ENCODE data around the gene S100A6.
"Not testable (repeated sequence)": the region's sequence is repeated elsewhere in the genome, so short reads cannot be mapped to it uniquely, and the experiment has no call there.

DNA sequence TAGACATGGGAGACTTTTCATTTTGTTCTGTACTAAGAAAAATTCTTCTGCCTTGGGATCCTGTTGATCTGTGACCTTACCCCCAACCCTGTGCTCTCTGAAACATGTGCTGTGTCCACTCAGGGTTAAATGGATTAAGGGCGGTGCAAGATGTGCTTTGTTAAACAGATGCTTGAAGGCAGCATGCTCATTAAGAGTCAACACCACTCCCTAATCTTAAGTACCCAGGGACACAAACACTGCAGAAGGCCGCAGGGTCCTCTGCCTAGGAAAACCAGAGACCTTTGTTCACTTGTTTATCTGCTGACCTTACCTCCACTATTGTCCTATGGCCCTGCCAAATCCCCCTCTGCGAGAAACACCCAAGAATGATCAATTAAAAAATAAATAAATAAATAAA lies 47.7 kb upstream of the S100A6 start:
- not testable (repeated sequence) for TF ChIP-seq POLR2AphosphoS5 (IDR thresholded peaks at IDR 0.05); POLR2A (IDR thresholded peaks at IDR 0.05); EP300 (IDR thresholded peaks at IDR 0.05; ENCODE audit: low read depth)
